HEK293 (cell line): ENCODE results near the gene BACH2.

Experiments used
- CTCF ChIA-PET: fragments of 350-600 bp; formaldehyde crosslinking; extraction: SDS; loops from one replicate; lab custom pipeline; 2021; ENCODE audit warnings: antibody characterized with exemption; lab: Yijun Ruan, JAX
- POLR2A ChIA-PET: fragments of 300-600 bp; formaldehyde crosslinking; extraction: SDS; loops from one replicate; lab custom pipeline; 2020; ENCODE audit warnings: antibody characterized with exemption, inconsistent platforms; lab: Yijun Ruan, JAX
- H3K27ac ChIP-seq: fragments of 200-500 bp; sonication (Bioruptor generic); 2 replicates; pipeline ENCODE4 v1.5.1; 2014; ENCODE audit warnings: low read depth, low read length, control low read depth, inconsistent platforms; ENCODE audit errors: extremely low read depth
- H3K36me3 ChIP-seq, 2 experiments: fragments of 200-500 bp in 1 of 2; sonication (Bioruptor generic) in 1 of 2; 1 replicate in 1 of 2; 2 replicates in 1 of 2; pipeline ENCODE4 v1.5.1; 2014 to 2017; ENCODE audit warnings: inconsistent platforms in 2 of 2, low read length in 2 of 2; ENCODE audit not compliant: control insufficient read depth in 2 of 2, insufficient read depth in 1 of 2
- H3K4me1 ChIP-seq: fragments of 200-500 bp; sonication (Bioruptor generic); 2 replicates; pipeline ENCODE4 v1.5.1; 2014; ENCODE audit warnings: mild to moderate bottlenecking, low read length, inconsistent platforms; ENCODE audit not compliant: control insufficient read depth, insufficient read depth
- H3K4me3 ChIP-seq: 2 replicates; pipeline ENCODE4 v1.5.1; 2011; ENCODE audit warnings: low read depth, mild to moderate bottlenecking, control low read depth, low read length, moderate library complexity
- H3K9me3 ChIP-seq: fragments of 200-500 bp; sonication (Bioruptor generic); 2 replicates; pipeline ENCODE4 v1.5.1; 2014; ENCODE audit warnings: low read depth, low read length, inconsistent platforms; ENCODE audit not compliant: control insufficient read depth, insufficient read depth
- BCL11B ChIP-seq: fragments of 450-650 bp; formaldehyde crosslinking; IDR thresholded peaks from 2 replicates; pipeline ENCODE4 v1.5.1; 2016; ENCODE audit warnings: low read depth, missing biosample characterization, missing genetic modification characterization
- FEZF1 ChIP-seq: fragments of 450-650 bp; formaldehyde crosslinking; IDR thresholded peaks from 2 replicates; pipeline ENCODE4 v1.5.1; 2016; ENCODE audit warnings: missing biosample characterization, missing genetic modification characterization
- GFI1B ChIP-seq: fragments of 450-650 bp; formaldehyde crosslinking; IDR thresholded peaks from 2 replicates; pipeline ENCODE4 v1.5.1; 2016; ENCODE audit warnings: missing biosample characterization, missing genetic modification characterization
- GLI2 ChIP-seq: fragments of 450-650 bp; formaldehyde crosslinking; IDR thresholded peaks from 2 replicates; pipeline ENCODE4; 2017; ENCODE audit warnings: missing biosample characterization, missing genetic modification characterization, low read depth, borderline replicate concordance
- PRDM2 ChIP-seq: fragments of 450-650 bp; formaldehyde crosslinking; IDR thresholded peaks from 2 replicates; pipeline ENCODE4 v1.5.1; 2016; ENCODE audit warnings: missing biosample characterization, missing genetic modification characterization, borderline replicate concordance
- SETDB1 ChIP-seq: IDR thresholded peaks from one replicate; pipeline ENCODE4 v1.6.1; 2017; ENCODE audit warnings: mild to moderate bottlenecking, low read length, moderate library complexity, mixed read lengths; ENCODE audit not compliant: insufficient read length
- WT1 ChIP-seq: fragments of 450-650 bp; formaldehyde crosslinking; IDR thresholded peaks from 2 replicates; pipeline ENCODE4 v1.5.1; 2016; ENCODE audit warnings: missing biosample characterization, missing genetic modification characterization
- ZBTB6 ChIP-seq: fragments of 450-650 bp; formaldehyde crosslinking; IDR thresholded peaks from 2 replicates; pipeline ENCODE4 v1.5.1; 2017; ENCODE audit warnings: missing biosample characterization, missing genetic modification characterization
- ZIC2 ChIP-seq: fragments of 450-650 bp; formaldehyde crosslinking; IDR thresholded peaks from 2 replicates; pipeline ENCODE4 v1.5.1; 2016; ENCODE audit warnings: missing biosample characterization, missing genetic modification characterization
- ZNF112 ChIP-seq: fragments of 450-650 bp; formaldehyde crosslinking; IDR thresholded peaks from 2 replicates; pipeline ENCODE4 v1.5.0; 2017; ENCODE audit warnings: missing biosample characterization, missing genetic modification characterization
- ZNF335 ChIP-seq: fragments of 450-650 bp; formaldehyde crosslinking; conservative IDR thresholded peaks from 2 replicates; pipeline ENCODE4 v1.5.1; 2016; ENCODE audit warnings: missing biosample characterization, missing genetic modification characterization
- ZNF404 ChIP-seq: fragments of 450-650 bp; formaldehyde crosslinking; IDR thresholded peaks from 2 replicates; pipeline ENCODE4 v1.5.1; 2017; ENCODE audit warnings: missing biosample characterization, missing genetic modification characterization
- ZNF416 ChIP-seq: fragments of 450-650 bp; formaldehyde crosslinking; IDR thresholded peaks from 2 replicates; pipeline ENCODE4 v1.5.1; 2016; ENCODE audit warnings: missing biosample characterization, missing genetic modification characterization
- ZNF426 ChIP-seq: fragments of 450-650 bp; formaldehyde crosslinking; IDR thresholded peaks from 2 replicates; pipeline ENCODE4 v1.5.1; 2017; ENCODE audit warnings: missing biosample characterization, missing genetic modification characterization, mild to moderate bottlenecking, inconsistent platforms, moderate library complexity
- ZNF555 ChIP-seq: fragments of 450-650 bp; formaldehyde crosslinking; conservative IDR thresholded peaks from 2 replicates; pipeline ENCODE4 v1.5.1; 2017; ENCODE audit warnings: missing biosample characterization, mild to moderate bottlenecking, missing genetic modification characterization, inconsistent platforms
- ZNF626 ChIP-seq: fragments of 450-650 bp; sonication (Bioruptor Pico); formaldehyde crosslinking; IDR thresholded peaks from 2 replicates; pipeline ENCODE4 v1.5.1; 2018; ENCODE audit warnings: missing biosample characterization, missing genetic modification characterization, inconsistent platforms
- ZNF639 ChIP-seq: fragments of 450-650 bp; formaldehyde crosslinking; IDR thresholded peaks from 2 replicates; pipeline ENCODE4 v1.5.1; 2016; ENCODE audit warnings: missing biosample characterization, missing genetic modification characterization
- ZNF677 ChIP-seq: fragments of 450-650 bp; IDR thresholded peaks from 2 replicates; pipeline ENCODE4 v1.5.0; 2018; ENCODE audit warnings: missing biosample characterization, mild to moderate bottlenecking, missing genetic modification characterization, moderate library complexity
- ZNF785 ChIP-seq: fragments of 450-650 bp; formaldehyde crosslinking; IDR thresholded peaks from 2 replicates; pipeline ENCODE4 v1.5.1; 2016; ENCODE audit warnings: missing biosample characterization, missing genetic modification characterization
- TF ChIP-seq, protein P1 (sequence below): fragments of 450-650 bp; formaldehyde crosslinking; IDR thresholded peaks from 2 replicates; pipeline ENCODE4 v1.5.1; 2016; ENCODE audit warnings: missing biosample characterization, missing genetic modification characterization
- TF ChIP-seq, protein P2 (sequence below): fragments of 450-650 bp; IDR thresholded peaks from 2 replicates; pipeline ENCODE4 v1.5.1; 2018; ENCODE audit warnings: missing biosample characterization, mild to moderate bottlenecking, missing genetic modification characterization
- TF ChIP-seq, protein P3 (sequence below): fragments of 450-650 bp; formaldehyde crosslinking; IDR thresholded peaks from 2 replicates; pipeline ENCODE4 v1.5.1; 2017; ENCODE audit warnings: missing biosample characterization, missing genetic modification characterization

The BACH2 gene

DNA sequence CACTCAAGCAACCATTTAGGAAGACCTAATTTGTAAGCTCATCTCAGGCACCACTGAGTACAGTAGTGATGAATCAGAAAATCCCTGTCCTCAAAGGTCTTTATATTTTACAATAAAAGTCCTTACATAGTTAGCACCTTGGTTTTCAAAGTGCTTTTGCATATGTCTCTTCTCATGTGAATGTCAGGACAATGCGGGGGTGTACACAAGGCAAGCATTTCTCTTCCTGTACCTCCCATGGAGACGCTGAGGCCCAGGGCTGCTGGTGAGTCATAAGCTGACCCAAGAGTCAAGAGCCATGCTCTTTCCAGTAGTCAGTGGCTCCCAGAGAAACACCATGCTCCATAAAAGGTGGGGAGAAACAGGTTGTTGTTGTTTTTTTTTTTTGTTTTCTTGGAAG lies 228.4 kb downstream of the BACH2 start (continued):
- TF ChIP-seq, protein P1, sequence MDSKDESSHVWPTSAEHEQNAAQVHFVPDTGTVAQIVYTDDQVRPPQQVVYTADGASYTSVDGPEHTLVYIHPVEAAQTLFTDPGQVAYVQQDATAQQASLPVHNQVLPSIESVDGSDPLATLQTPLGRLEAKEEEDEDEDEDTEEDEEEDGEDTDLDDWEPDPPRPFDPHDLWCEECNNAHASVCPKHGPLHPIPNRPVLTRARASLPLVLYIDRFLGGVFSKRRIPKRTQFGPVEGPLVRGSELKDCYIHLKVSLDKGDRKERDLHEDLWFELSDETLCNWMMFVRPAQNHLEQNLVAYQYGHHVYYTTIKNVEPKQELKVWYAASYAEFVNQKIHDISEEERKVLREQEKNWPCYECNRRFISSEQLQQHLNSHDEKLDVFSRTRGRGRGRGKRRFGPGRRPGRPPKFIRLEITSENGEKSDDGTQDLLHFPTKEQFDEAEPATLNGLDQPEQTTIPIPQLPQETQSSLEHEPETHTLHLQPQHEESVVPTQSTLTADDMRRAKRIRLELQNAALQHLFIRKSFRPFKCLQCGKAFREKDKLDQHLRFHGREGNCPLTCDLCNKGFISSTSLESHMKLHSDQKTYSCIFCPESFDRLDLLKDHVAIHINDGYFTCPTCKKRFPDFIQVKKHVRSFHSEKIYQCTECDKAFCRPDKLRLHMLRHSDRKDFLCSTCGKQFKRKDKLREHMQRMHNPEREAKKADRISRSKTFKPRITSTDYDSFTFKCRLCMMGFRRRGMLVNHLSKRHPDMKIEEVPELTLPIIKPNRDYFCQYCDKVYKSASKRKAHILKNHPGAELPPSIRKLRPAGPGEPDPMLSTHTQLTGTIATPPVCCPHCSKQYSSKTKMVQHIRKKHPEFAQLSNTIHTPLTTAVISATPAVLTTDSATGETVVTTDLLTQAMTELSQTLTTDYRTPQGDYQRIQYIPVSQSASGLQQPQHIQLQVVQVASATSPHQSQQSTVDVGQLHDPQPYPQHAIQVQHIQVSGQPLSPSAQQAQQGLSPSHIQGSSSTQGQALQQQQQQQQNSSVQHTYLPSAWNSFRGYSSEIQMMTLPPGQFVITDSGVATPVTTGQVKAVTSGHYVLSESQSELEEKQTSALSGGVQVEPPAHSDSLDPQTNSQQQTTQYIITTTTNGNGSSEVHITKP: no peak
- TF ChIP-seq, protein P2, sequence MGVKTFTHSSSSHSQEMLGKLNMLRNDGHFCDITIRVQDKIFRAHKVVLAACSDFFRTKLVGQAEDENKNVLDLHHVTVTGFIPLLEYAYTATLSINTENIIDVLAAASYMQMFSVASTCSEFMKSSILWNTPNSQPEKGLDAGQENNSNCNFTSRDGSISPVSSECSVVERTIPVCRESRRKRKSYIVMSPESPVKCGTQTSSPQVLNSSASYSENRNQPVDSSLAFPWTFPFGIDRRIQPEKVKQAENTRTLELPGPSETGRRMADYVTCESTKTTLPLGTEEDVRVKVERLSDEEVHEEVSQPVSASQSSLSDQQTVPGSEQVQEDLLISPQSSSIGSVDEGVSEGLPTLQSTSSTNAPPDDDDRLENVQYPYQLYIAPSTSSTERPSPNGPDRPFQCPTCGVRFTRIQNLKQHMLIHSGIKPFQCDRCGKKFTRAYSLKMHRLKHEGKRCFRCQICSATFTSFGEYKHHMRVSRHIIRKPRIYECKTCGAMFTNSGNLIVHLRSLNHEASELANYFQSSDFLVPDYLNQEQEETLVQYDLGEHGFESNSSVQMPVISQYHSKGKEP (tag by site-specific recombination): no peak
- TF ChIP-seq ZNF404 (tag by site-specific recombination) (no peak), WT1 (tag by site-specific recombination) (no peak), ZIC2 (peak; percentile 28; the same call in 1 of the 2 replicates), GFI1B (tag by site-specific recombination) (no peak), ZNF112 (tag by site-specific recombination) (no peak), ZNF555 (tag by site-specific recombination) (no peak), SETDB1 (no peak), ZNF335 (tag by site-specific recombination) (no peak)

DNA sequence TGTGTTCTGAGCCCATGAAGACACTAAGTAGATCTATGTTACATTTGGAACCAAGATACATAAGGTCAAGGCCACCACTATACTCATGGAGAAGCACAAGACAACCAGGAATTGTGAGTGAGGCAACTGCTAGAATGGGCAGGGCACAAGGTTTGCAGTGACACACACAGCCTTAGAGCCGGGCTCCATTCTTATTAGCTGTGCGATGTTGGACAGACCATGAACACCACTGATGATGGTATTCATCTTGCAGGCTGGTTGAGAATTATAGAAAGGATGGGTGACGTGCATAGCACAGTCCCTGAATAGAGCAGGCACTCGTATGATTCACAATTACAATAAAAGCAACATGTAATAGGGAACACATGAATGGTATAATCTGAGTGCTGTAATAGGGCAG lies 229.9 kb downstream of the BACH2 start:
- POLR2A ChIA-PET: no interaction called here
- H3K4me3 ChIP-seq: no peak overlapping the region
- CTCF ChIA-PET: interaction anchor here (1.0 kb wide), 1 partner anchor 101 kb away, joined by 3 read pairs; no protein-coding TSS in a partner anchor
- TF ChIP-seq, protein P3, sequence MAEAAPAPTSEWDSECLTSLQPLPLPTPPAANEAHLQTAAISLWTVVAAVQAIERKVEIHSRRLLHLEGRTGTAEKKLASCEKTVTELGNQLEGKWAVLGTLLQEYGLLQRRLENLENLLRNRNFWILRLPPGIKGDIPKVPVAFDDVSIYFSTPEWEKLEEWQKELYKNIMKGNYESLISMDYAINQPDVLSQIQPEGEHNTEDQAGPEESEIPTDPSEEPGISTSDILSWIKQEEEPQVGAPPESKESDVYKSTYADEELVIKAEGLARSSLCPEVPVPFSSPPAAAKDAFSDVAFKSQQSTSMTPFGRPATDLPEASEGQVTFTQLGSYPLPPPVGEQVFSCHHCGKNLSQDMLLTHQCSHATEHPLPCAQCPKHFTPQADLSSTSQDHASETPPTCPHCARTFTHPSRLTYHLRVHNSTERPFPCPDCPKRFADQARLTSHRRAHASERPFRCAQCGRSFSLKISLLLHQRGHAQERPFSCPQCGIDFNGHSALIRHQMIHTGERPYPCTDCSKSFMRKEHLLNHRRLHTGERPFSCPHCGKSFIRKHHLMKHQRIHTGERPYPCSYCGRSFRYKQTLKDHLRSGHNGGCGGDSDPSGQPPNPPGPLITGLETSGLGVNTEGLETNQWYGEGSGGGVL (tag by site-specific recombination): no peak
- TF ChIP-seq ZNF626 (no peak), ZNF639 (tag by site-specific recombination) (no peak), ZNF426 (no peak), PRDM2 (tag by site-specific recombination) (no peak), ZBTB6 (tag by site-specific recombination) (no peak), ZNF785 (no peak), FEZF1 (tag by site-specific recombination) (no peak), WT1 (tag by site-specific recombination) (no peak), BCL11B (tag by site-specific recombination) (no peak), ZNF416 (tag by site-specific recombination) (no peak), ZNF677 (no peak), GLI2 (tag by site-specific recombination) (no peak)

More for the DNA sequence above, 229.9 kb downstream of the BACH2 start:
- Histone ChIP-seq H3K36me3 (no peaks in the 10 kb centered on the region), H3K27ac (no peak overlapping the region), H3K4me1 (peaks cover 6% of the 10 kb centered on the region; the same call in 1 of the 2 replicates), H3K9me3 (no peaks in the 10 kb centered on the region)
